NT2/D1 (cell line): ENCODE results near the gene DCP1B.

Experiments used
- SUZ12 ChIP-seq: IDR thresholded peaks from 2 replicates; pipeline ENCODE4 v1.6.1; 2011; ENCODE audit not compliant: insufficient read length, insufficient read depth; ENCODE audit errors: extremely low read depth
- YY1 ChIP-seq: IDR thresholded peaks from 2 replicates; pipeline ENCODE4 v1.6.1; 2011; ENCODE audit not compliant: insufficient read length, insufficient read depth
- ZNF274 ChIP-seq: IDR thresholded peaks from 2 replicates; pipeline ENCODE4 v1.6.1; 2011; ENCODE audit warnings: mild to moderate bottlenecking, low read depth, low read length

- TF ChIP-seq ZNF274 (no peak), YY1 (no peak), SUZ12 (no peak)
Measured at GRCh38 chr12:1966561-1967226, 37.6 kb downstream of the DCP1B start.
